Heart left ventricle (tissue), 16 donors: Measurements from ENCODE around the gene MRPL4. TPM values are rescaled to one million over a fixed set of nuclear protein-coding genes. Genes with fewer than 3 reads are reported as not detected.
A peak's percentile ranks its signal among the peaks of the same experiment; 100 is the strongest.

Experiments used
- ATAC-seq, 4 donors: fragments of 200-7000 bp; cut with Tn5 transposase; one replicate each; pipeline ENCODE4 v1.9.1; 2020 to 2022; ENCODE audit warnings: moderate library complexity in 4 of 4, mild to moderate bottlenecking in 3 of 4, moderate number of reproducible peaks in 1 of 4
- DNase-seq, 5 donors: peaks; one replicate each; pipeline ENCODE4 v3.0.0-alpha.2; 2020
- H3K27ac ChIP-seq, 12 donors: fragments of 200-600 bp; sonication (generic) in 4 of 12; one replicate each; pipeline versions ENCODE4 v1.5.0 to v1.8.0; 2016 to 2022; ENCODE audit warnings: mild to moderate bottlenecking in 2 of 12
- H3K27me3 ChIP-seq, 9 donors: fragments of 200-600 bp; sonication (generic) in 2 of 9; one replicate each; pipeline versions ENCODE4 v1.5.1 to v1.8.0; 2016 to 2022; ENCODE audit warnings: mild to moderate bottlenecking in 3 of 9
- H3K36me3 ChIP-seq, 9 donors: fragments of 200-600 bp; sonication (generic) in 2 of 9; one replicate each; pipeline versions ENCODE4 v1.5.0 to v1.8.0; 2018 to 2022; ENCODE audit warnings: mild to moderate bottlenecking in 2 of 9
- H3K4me1 ChIP-seq, 12 donors: fragments of 200-600 bp; sonication (generic) in 4 of 12; one replicate each; pipeline versions ENCODE4 v1.5.0 to v1.8.0; 2016 to 2022; ENCODE audit warnings: mild to moderate bottlenecking in 3 of 12
- H3K4me3 ChIP-seq, 12 donors: fragments of 200-600 bp; sonication (generic) in 4 of 12; one replicate each; pipeline versions ENCODE4 v1.5.0 to v1.8.0; 2017 to 2022; ENCODE audit warnings: mild to moderate bottlenecking in 9 of 12, moderate library complexity in 4 of 12
- H3K9me3 ChIP-seq, 12 donors: fragments of 200-600 bp; sonication (generic) in 4 of 12; one replicate each; pipeline versions ENCODE4 v1.5.0 to v1.8.0; 2016 to 2022; ENCODE audit warnings: mild to moderate bottlenecking in 1 of 12
- POLR2A ChIP-seq, 2 donors: fragments of 450-650 bp; IDR thresholded peaks; one replicate each; pipeline ENCODE4 v1.6.1; 2017; ENCODE audit warnings: antibody characterized with exemption in 2 of 2, mild to moderate bottlenecking in 2 of 2, moderate library complexity in 2 of 2
- WGBS, 4 donors: extraction: QIAGEN DNeasy Blood & Tissue Kit in 2 of 4; methylation state at CpG; one replicate each; pipeline versions ENCODE4 v1.1.5 to v1.1.7; 2013 to 2018; 5-methylcytosine and 5-hydroxymethylcytosine counted together
- intact Hi-C, 10 donors: fragments of 100-400 bp; cut with DNase I; formaldehyde crosslinking; loops; one replicate each; pipeline versions ENCODE4 v1.11.1 to v1.14.2; 2022
- polyA plus RNA-seq, 2 donors: library from polyadenylated mRNA; stranded (reverse); fragments of 200-250 nt; gene quantifications; one replicate each; pipeline ENCODE4 v1.2.3, GENCODE V29; 2013
- total RNA-seq, 9 donors: library from RNA; depleted of rRNA in 2 of 9; stranded (reverse); fragments of >200 nt in 2 of 9; fragmentation: NEBNext Ultra II Directional in 3 of 9; extraction: Animal tissue kit (Norgen Biotek cat#: 25700) in 3 of 9; gene quantifications; one replicate each; pipeline versions ENCODE4 v1.1.0 to v1.2.4, GENCODE V29; 2016 to 2023
- TF ChIP-seq, protein P1 (sequence below), 12 donors: fragments of 200-600 bp; sonication (generic) in 4 of 12; IDR thresholded peaks; one replicate each; pipeline versions ENCODE4 v1.5.0 to v1.8.0; 2018 to 2022; ENCODE audit warnings: antibody characterized with exemption in 12 of 12, mild to moderate bottlenecking in 5 of 12
- donor health status: ischemic (EF 13 %, LVEDD 7.1; RV severe dilation, severe dysfunction).
- donor health status: healthy with polysubstance abuse.
- donor health status: DM: no; HTN: yes; CAD: no.
- donor health status: DM: no; HTN: no; CAD: no.
- donor health status: ischemic (EF 25% LVEDD 6.9; RV normal size, moderate dysfunction).
- donor health status: ischemic (EF 25% LVEDD 5.7; RV mildly dilated, moderate dysfunction).
- donor health status: healthy.
- donor health status: DM: yes; HTN: yes; CAD: no.
- donor health status: ischemic (EF 35%, LVEDD 5.7; RV mildly dilated, moderate dysfunction).
- donor health status: nonischemic (EF 11% LVEDD 7.7; RV severe dilation, severe dysfunction).
- donor health status: DM: yes; HTN: yes; CAD: no.
- donor health status: PGD.
- donor health status: ischemic (EF 29% LVEDD 5.4; RV normal size, mild dysfunction).
- donor health status: nonischemic (EF 23%, LVEDD 6.1; RV moderate dilation, normal function).

The MRPL4 gene
- total and polyA plus RNA-seq, 11 donors, result 37.7 to 123 (median 68.2) TPM

DNA sequence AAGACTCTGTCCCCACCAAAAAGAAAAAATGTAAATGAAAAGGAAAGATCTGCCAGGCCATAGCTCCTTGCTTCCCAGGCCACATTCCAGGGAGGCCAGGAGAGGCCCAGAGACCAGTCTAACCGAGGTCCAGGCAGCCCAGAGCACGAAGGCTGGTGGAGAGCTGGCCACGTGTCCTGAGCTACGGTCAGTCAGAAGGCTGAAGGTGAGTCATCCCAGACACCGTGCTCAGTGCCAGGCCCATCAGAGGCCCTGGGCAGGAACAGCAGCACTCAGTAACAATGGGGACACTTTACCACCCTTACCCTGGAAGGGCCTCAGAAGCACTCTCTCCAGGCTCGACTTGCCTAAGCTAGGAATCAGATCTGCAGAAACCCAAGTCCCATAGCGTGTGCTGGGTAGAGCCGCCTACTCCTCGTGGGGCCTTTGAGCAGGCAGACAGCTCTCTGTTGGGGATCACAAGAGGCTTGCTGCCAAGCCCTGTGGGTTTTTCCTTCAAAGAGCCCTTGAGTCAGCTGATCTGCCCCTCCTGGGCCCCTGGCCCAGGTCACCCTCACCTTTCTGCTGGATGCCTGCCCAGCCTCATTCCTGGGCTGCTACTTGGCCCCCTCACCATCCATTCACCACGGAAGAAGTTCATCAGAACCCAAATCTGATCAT, 45.7 kb upstream of the MRPL4 start:
- 66 to 81% (median 76%) methylated on average over 10 of the region's 10 CpGs for WGBS, 4 donors
- Histone ChIP-seq H3K36me3 (no peaks in the 10 kb centered on the region), H3K27ac (no peak overlapping the region), H3K27me3 (no peaks in the 10 kb centered on the region), H3K4me3 (no peak overlapping the region), H3K9me3 (peaks cover 0 to 4% (median 0%) of the 10 kb centered on the region in 12 donors), H3K4me1 (peaks cover 0 to 22% (median 0%) of the 10 kb centered on the region in 12 donors)
- ATAC-seq, result peak in 2 of 4 donors; percentile 42 to 79
- TF ChIP-seq, protein P1, sequence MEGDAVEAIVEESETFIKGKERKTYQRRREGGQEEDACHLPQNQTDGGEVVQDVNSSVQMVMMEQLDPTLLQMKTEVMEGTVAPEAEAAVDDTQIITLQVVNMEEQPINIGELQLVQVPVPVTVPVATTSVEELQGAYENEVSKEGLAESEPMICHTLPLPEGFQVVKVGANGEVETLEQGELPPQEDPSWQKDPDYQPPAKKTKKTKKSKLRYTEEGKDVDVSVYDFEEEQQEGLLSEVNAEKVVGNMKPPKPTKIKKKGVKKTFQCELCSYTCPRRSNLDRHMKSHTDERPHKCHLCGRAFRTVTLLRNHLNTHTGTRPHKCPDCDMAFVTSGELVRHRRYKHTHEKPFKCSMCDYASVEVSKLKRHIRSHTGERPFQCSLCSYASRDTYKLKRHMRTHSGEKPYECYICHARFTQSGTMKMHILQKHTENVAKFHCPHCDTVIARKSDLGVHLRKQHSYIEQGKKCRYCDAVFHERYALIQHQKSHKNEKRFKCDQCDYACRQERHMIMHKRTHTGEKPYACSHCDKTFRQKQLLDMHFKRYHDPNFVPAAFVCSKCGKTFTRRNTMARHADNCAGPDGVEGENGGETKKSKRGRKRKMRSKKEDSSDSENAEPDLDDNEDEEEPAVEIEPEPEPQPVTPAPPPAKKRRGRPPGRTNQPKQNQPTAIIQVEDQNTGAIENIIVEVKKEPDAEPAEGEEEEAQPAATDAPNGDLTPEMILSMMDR (IDR thresholded peaks at IDR 0.05), result no peak
- no peak for TF ChIP-seq POLR2A (IDR thresholded peaks at IDR 0.05)
- DNase-seq, result no peak
- intact Hi-C loops, result no loop called here

DNA sequence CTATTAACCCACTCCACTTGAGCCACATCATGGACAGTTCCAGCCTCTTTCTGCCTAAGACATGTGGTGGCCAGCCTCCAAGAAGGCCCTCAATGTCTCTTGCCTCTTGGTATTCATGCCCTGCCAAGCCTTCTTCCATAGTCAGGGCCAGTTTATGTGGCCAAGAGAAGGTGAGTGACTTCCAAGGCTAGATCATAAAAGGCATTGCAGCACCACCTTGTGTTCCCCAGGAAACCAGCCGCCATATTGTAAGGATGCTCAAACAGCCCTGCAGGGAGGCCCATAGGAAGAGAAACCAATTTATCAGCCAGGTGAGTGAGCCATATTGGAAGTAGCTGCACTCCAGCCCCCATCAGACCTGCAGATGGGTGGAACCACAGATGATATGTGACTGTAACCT, 45.0 kb upstream of the MRPL4 start:
- WGBS, 4 donors, result 88 to 100% (median 100%) methylated on average over 1 of the region's 1 CpG
- ATAC-seq (no peak), DNase-seq (no peak)
- no peaks in the 10 kb centered on the region for H3K36me3 ChIP-seq
- no peak overlapping the region for H3K27ac ChIP-seq
- TF ChIP-seq, protein P1 (IDR thresholded peaks at IDR 0.05), result no peak
- TF ChIP-seq POLR2A (IDR thresholded peaks at IDR 0.05), result no peak
- H3K4me3 ChIP-seq, result no peak overlapping the region
- peaks cover 0 to 22% (median 0%) of the 10 kb centered on the region in 12 donors for H3K4me1 ChIP-seq
- H3K27me3 ChIP-seq, result no peaks in the 10 kb centered on the region
- intact Hi-C loops, result no loop called here
- peaks cover 0 to 4% (median 0%) of the 10 kb centered on the region in 12 donors for H3K9me3 ChIP-seq

GRCh38 chr19:10209315-10209714, 42.7 kb upstream of the MRPL4 start:
- no peak for ATAC-seq
- H3K36me3 ChIP-seq, result no peaks in the 10 kb centered on the region
- H3K27me3 ChIP-seq, result no peaks in the 10 kb centered on the region
- no peak for DNase-seq
- H3K27ac ChIP-seq, result peak overlapping the region in 1 of 12 donors; percentile 43
- intact Hi-C loops, result no loop called here
- TF ChIP-seq, protein P1 (IDR thresholded peaks at IDR 0.05), result no peak
- no peak for TF ChIP-seq POLR2A (IDR thresholded peaks at IDR 0.05)
- H3K4me3 ChIP-seq, result no peak overlapping the region
- H3K4me1 ChIP-seq, result peaks cover 0 to 22% (median 0%) of the 10 kb centered on the region in 12 donors
- WGBS, 4 donors, result 70 to 78% (median 75%) methylated on average over 4 of the region's 4 CpGs
- peaks cover 0 to 4% (median 0%) of the 10 kb centered on the region in 12 donors for H3K9me3 ChIP-seq

DNA sequence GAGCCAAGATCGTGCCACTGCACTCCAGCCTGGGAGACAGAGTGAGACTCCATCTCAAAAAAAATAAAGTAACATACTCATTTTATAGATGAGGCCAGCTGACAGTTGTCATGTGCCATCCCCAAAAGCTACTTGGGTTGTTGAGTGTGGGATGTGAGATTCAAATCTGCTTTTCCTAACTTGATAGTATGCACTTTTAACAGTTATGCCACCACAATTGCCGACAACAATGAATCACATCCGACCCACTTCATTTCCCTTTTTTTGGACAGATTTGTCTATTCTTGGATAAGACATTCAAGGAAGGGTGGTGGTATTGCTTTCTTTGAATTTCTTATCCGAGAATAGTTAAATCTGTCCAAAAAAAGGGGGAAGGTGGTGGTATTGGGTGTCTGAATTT, 41.0 kb upstream of the MRPL4 start:
- no peaks in the 10 kb centered on the region for H3K36me3 ChIP-seq
- intact Hi-C loops, result no loop called here
- DNase-seq, result no peak
- peak overlapping the region in 1 of 12 donors; percentile 43 for H3K27ac ChIP-seq
- 83 to 86% (median 84%) methylated on average over 4 of the region's 4 CpGs for WGBS, 4 donors
- no peak for TF ChIP-seq POLR2A (IDR thresholded peaks at IDR 0.05)
- TF ChIP-seq, protein P1 (IDR thresholded peaks at IDR 0.05), result no peak
- peaks cover 0 to 4% (median 0%) of the 10 kb centered on the region in 12 donors for H3K9me3 ChIP-seq
- H3K27me3 ChIP-seq, result no peaks in the 10 kb centered on the region
- peaks cover 0 to 22% (median 0%) of the 10 kb centered on the region in 12 donors for H3K4me1 ChIP-seq
- no peak for ATAC-seq
- no peak overlapping the region for H3K4me3 ChIP-seq
